ENCODE measurements around the gene PELO. TPM values are rescaled to one million over a fixed set of nuclear protein-coding genes. Genes with fewer than 3 reads are reported as not detected.

The PELO gene
- total RNA-seq, 3 donors from 2014 or later = 11.7 to 16.7 (median 12.1) TPM

DNA sequence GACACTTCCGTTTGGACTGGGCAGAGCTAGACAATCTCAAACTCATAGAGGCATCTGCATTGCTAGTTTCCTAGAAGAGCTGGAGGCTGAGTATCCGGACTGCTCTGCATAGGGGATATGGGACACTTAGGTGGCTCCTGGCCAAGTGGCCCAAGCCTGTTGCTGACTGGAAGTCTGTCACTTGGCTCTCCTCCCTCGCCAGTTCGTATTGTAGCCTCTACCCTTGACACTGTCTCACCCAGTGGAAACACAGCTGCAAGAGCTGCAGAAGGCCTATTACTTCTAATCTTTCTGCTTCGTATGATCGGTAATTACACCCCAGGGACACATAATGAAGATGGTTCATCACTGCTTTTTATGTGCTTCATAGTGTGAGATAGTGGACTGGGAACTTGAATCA lies 34.7 kb downstream of the PELO start:
- TF ChIP-seq CTCF (IDR thresholded peaks at IDR 0.05) (no peak), POLR2AphosphoS5 (IDR thresholded peaks at IDR 0.05) (no peak), POLR2A (IDR thresholded peaks at IDR 0.05) (no peak)
- no peak for DNase-seq (ENCODE audit: low spot score in 2 of 2)
- H3K4me1 ChIP-seq = no peaks in the 10 kb centered on the region
- peak overlapping the region in 1 of 2 donors; percentile 35 for H3K27ac ChIP-seq
- no peak overlapping the region for H3K4me3 ChIP-seq
- no peaks in the 10 kb centered on the region for H3K27me3 ChIP-seq
- intact Hi-C loops (cut with DNase I; ENCODE audit: low total_unique reads) = loop anchor here (2.0 kb wide), 1 partner anchor 40 kb away; no protein-coding TSS in a partner anchor
- H3K9me3 ChIP-seq = no peaks in the 10 kb centered on the region
- no peaks in the 10 kb centered on the region for H3K36me3 ChIP-seq

- DNase-seq (ENCODE audit: low spot score in 2 of 2) = no peak
- no peaks in the 10 kb centered on the region for H3K4me1 ChIP-seq
- intact Hi-C loops (cut with DNase I; ENCODE audit: low total_unique reads) = no loop called here
These were observed 37.1 kb downstream of the PELO start for GRCh38 chr5:52824827-52825226.

GRCh38 chr5:52825826-52826225 lies 38.1 kb downstream of the PELO start:
- no peaks in the 10 kb centered on the region for H3K9me3 ChIP-seq
- no peak overlapping the region for H3K4me3 ChIP-seq
- no peak for DNase-seq (ENCODE audit: low spot score in 2 of 2)
- H3K36me3 ChIP-seq = no peaks in the 10 kb centered on the region
- TF ChIP-seq POLR2AphosphoS5 (IDR thresholded peaks at IDR 0.05) (no peak), CTCF (IDR thresholded peaks at IDR 0.05) (no peak), POLR2A (IDR thresholded peaks at IDR 0.05) (no peak)
- intact Hi-C loops (cut with DNase I; ENCODE audit: low total_unique reads) = no loop called here
- H3K27me3 ChIP-seq = no peaks in the 10 kb centered on the region
- no peaks in the 10 kb centered on the region for H3K4me1 ChIP-seq
- no peak overlapping the region for H3K27ac ChIP-seq

More at GRCh38 chr5:52824827-52825226, 37.1 kb downstream of the PELO start:
- TF ChIP-seq CTCF (IDR thresholded peaks at IDR 0.05) (no peak), POLR2A (IDR thresholded peaks at IDR 0.05) (no peak), POLR2AphosphoS5 (IDR thresholded peaks at IDR 0.05) (no peak)
- Histone ChIP-seq H3K9me3 (no peaks in the 10 kb centered on the region), H3K36me3 (no peaks in the 10 kb centered on the region), H3K27ac (no peak overlapping the region), H3K27me3 (no peaks in the 10 kb centered on the region), H3K4me3 (no peak overlapping the region)

GRCh38 chr5:52827815-52828214 lies 40.1 kb downstream of the PELO start:
- no peak overlapping the region for H3K4me3 ChIP-seq
- H3K36me3 ChIP-seq = no peaks in the 10 kb centered on the region
- H3K4me1 ChIP-seq = no peaks in the 10 kb centered on the region
- TF ChIP-seq POLR2A (IDR thresholded peaks at IDR 0.05) = no peak
- no peak for TF ChIP-seq CTCF (IDR thresholded peaks at IDR 0.05)
- no peak for TF ChIP-seq POLR2AphosphoS5 (IDR thresholded peaks at IDR 0.05)
- H3K27me3 ChIP-seq = no peaks in the 10 kb centered on the region
- intact Hi-C loops (cut with DNase I; ENCODE audit: low total_unique reads) = no loop called here
- H3K9me3 ChIP-seq = no peaks in the 10 kb centered on the region
- no peak overlapping the region for H3K27ac ChIP-seq
- no peak for DNase-seq (ENCODE audit: low spot score in 2 of 2)

DNA sequence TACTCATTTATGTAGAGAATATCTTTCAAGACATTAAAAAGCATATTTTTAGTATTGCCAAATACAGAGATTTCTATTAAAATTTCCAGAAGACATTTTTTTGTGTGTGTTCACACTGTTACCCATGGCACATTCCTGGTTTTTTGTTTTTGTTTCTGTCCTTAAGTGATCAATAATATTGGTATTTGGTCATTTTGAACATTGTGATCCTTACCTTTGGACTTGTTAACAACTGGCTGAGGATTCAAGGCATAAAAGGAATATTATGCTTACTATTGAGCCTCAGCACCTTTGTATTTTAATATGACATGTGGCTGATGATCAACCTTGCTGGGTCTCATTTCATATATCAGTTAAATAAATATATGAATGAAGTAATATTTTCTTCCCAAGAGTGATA lies 41.9 kb downstream of the PELO start:
- intact Hi-C loops (cut with DNase I; ENCODE audit: low total_unique reads) = no loop called here
- Histone ChIP-seq H3K4me3 (no peak overlapping the region), H3K36me3 (no peaks in the 10 kb centered on the region), H3K4me1 (no peaks in the 10 kb centered on the region), H3K27ac (no peak overlapping the region), H3K9me3 (no peaks in the 10 kb centered on the region), H3K27me3 (no peaks in the 10 kb centered on the region)
- DNase-seq (ENCODE audit: low spot score in 2 of 2) = no peak
- no peak for TF ChIP-seq POLR2A (IDR thresholded peaks at IDR 0.05)
- no peak for TF ChIP-seq CTCF (IDR thresholded peaks at IDR 0.05)
- no peak for TF ChIP-seq POLR2AphosphoS5 (IDR thresholded peaks at IDR 0.05)

Measured in breast epithelium (tissue), 4 donors.